Astrocyte (in vitro differentiated cells and primary cell): ENCODE results near the gene MTRF1L.

Experiments used
- EZH2 ChIP-seq: IDR thresholded peaks from 2 replicates; pipeline ENCODE4 v1.6.1; 2012; ENCODE audit warnings: mild to moderate bottlenecking, low read length, inconsistent platforms; ENCODE audit not compliant: insufficient read depth
- TF ChIP-seq, protein P1 (sequence below): IDR thresholded peaks from 2 replicates; pipeline ENCODE4 v1.5.1; 2011; ENCODE audit warnings: low read depth, mild to moderate bottlenecking, inconsistent platforms, low read length, moderate library complexity; ENCODE audit not compliant: insufficient read depth

DNA sequence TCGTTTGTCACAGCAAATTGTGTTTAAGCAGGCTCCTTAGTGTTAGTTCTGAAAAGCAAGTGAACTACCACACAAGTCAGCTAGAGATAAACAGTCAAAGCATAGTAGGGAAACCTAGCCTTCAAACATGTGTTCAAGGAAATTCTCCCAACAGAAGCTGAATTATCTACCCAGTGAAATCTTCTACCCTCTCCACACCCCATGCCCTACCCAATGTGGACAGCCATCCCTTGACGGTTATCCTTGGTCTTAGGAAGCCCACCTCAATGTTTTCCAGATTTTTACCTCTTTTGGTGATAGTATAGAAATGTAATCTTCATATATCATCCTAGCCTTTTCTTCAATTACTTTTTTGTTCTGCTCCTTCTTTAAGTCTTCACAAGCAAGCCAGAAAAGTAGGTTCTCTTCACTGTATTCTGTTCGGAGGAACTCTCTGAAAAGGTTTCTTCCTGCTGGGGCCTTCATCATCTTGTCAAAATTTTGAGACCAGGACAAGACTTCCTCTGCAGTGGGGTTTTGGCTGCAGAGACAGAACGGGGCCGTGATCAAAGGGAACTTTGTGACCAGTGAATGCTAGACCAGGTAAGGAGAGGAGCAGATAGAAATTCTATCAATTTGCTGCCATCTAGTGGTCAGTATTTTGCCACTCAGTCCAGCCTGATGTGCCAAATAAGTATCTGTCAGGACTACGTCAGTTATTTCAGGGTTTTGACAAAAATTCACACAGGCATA, 21.6 kb upstream of the MTRF1L start:
- TF ChIP-seq, protein P1, sequence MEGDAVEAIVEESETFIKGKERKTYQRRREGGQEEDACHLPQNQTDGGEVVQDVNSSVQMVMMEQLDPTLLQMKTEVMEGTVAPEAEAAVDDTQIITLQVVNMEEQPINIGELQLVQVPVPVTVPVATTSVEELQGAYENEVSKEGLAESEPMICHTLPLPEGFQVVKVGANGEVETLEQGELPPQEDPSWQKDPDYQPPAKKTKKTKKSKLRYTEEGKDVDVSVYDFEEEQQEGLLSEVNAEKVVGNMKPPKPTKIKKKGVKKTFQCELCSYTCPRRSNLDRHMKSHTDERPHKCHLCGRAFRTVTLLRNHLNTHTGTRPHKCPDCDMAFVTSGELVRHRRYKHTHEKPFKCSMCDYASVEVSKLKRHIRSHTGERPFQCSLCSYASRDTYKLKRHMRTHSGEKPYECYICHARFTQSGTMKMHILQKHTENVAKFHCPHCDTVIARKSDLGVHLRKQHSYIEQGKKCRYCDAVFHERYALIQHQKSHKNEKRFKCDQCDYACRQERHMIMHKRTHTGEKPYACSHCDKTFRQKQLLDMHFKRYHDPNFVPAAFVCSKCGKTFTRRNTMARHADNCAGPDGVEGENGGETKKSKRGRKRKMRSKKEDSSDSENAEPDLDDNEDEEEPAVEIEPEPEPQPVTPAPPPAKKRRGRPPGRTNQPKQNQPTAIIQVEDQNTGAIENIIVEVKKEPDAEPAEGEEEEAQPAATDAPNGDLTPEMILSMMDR = peak; percentile 95
- no peak for TF ChIP-seq EZH2
